Measurements from ENCODE around the gene GRIK4.
"Not testable (repeated sequence)": the region's sequence is repeated elsewhere in the genome, so short reads cannot be mapped to it uniquely, and the experiment has no call there.

GRIK4 gene

GRCh38 chr11:120752668-120753067, 241.1 kb downstream of the GRIK4 start:
- POLR2A ChIA-PET, result no interaction called here
- no peak for DNase-seq (ENCODE audit: low read depth, low spot score)
- H3K4me3 ChIP-seq (ENCODE audit: low read depth, low read length), result no peak overlapping the region
- CTCF ChIA-PET, result no interaction called here
- TF ChIP-seq CTCF (IDR thresholded peaks at IDR 0.05; ENCODE audit: insufficient read depth, low read length, missing control alignments), result no peak

- H3K4me3 ChIP-seq (ENCODE audit: low read depth, low read length), result no peak overlapping the region
- ChIA-PET CTCF (no interaction called here), POLR2A (no interaction called here)
- TF ChIP-seq CTCF (IDR thresholded peaks at IDR 0.05; ENCODE audit: insufficient read depth, low read length, missing control alignments), result no peak
- no peak for DNase-seq (ENCODE audit: low read depth, low spot score)
Observed at GRCh38 chr11:120756931-120757330, 245.4 kb downstream of the GRIK4 start.

DNA sequence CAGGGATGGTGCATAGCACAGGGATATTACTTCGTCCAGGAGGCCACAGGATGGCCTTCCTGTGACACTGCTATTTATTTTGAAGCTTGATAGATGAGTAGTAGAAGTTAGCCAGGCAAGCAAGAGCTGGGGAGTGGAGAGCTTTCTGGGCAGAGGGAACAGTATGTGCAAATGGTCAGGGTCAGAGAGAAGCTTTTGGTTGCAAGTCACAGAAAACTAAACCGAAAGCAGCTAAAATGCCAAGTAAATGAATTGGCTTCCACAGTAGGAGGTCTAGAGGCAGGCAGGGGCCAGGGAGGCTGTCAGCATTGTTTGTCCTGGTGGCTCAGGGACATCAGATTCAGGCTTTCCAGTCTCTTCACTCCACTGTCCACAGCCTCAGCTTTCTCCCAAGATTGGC, 247.5 kb downstream of the GRIK4 start:
- no peak for DNase-seq (ENCODE audit: low read depth, low spot score)
- POLR2A ChIA-PET, result no interaction called here
- TF ChIP-seq CTCF (IDR thresholded peaks at IDR 0.05; ENCODE audit: insufficient read depth, low read length, missing control alignments), result no peak
- CTCF ChIA-PET, result no interaction called here
- H3K4me3 ChIP-seq (ENCODE audit: low read depth, low read length), result no peak overlapping the region

GRCh38 chr11:120765710-120766109, 254.2 kb downstream of the GRIK4 start:
- H3K4me3 ChIP-seq (ENCODE audit: low read depth, low read length); CTCF ChIA-PET; POLR2A ChIA-PET; DNase-seq (ENCODE audit: low read depth, low spot score): not testable (repeated sequence)

DNA sequence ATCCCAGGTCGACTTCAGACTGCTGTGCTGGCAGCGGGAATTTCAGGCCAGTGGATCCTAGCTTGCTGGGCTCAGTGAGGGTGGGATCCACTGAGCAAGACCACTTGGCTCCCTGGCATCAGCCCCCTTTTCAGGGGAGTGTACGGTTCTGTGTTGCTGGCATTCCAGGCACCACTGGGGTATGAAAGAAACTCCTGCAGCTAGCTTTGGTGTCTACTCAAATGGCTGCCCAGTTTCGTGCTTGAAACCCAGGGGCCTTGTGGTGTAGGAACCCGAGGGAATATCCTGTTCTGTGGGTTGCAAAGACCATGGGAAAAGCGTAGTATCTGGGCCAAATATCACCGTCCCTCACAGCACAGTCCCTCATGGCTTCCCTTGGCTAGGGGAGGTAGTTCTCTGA, 254.8 kb downstream of the GRIK4 start:
- CTCF ChIA-PET, result no interaction called here
- no peak overlapping the region for H3K4me3 ChIP-seq (ENCODE audit: low read depth, low read length)
- TF ChIP-seq CTCF (IDR thresholded peaks at IDR 0.05; ENCODE audit: insufficient read depth, low read length, missing control alignments), result no peak
- POLR2A ChIA-PET, result no interaction called here
- no peak for DNase-seq (ENCODE audit: low read depth, low spot score)

DNA sequence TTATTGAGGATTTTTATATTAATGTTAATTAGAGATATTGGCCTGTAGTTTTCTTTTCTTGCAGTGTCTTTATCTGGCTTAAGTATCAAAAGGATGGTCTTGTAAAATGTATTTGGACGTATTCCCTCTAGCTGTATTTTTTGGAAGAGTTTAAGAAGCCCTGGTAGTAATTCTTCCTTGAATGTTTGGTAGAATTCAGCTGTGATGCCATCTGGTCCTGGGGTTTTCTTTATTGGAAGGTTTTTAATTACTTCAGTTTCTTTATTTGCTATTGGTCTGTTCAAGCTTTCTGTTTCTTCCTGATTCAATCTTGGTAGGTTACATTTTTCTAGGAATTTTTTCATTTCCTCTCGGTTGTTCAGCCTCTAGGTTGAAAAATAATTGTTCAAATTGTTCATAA, 257.4 kb downstream of the GRIK4 start:
- CTCF ChIA-PET, result interaction anchor here (1.5 kb wide), 1 partner anchor 33 kb away, joined by 3 read pairs; no protein-coding TSS in a partner anchor
- no peak overlapping the region for H3K4me3 ChIP-seq (ENCODE audit: low read depth, low read length)
- POLR2A ChIA-PET, result no interaction called here
- no peak for DNase-seq (ENCODE audit: low read depth, low spot score)
- TF ChIP-seq CTCF (IDR thresholded peaks at IDR 0.05; ENCODE audit: insufficient read depth, low read length, missing control alignments), result no peak

GRCh38 chr11:120769906-120770305, 258.4 kb downstream of the GRIK4 start:
- ChIA-PET CTCF (interaction anchor here (1.5 kb wide), 1 partner anchor 32 kb away, joined by 3 read pairs; no protein-coding TSS in a partner anchor), POLR2A (no interaction called here)
- no peak overlapping the region for H3K4me3 ChIP-seq (ENCODE audit: low read depth, low read length)
- no peak for DNase-seq (ENCODE audit: low read depth, low spot score)
- no peak for TF ChIP-seq CTCF (IDR thresholded peaks at IDR 0.05; ENCODE audit: insufficient read depth, low read length, missing control alignments)

All from AG04449 (cell line).